Suppressor macrophage treated with lipopolysaccharide for 4 hours (primary cell): ENCODE data around the gene EIF3C.
"Not testable (repeated sequence)": the region's sequence is repeated elsewhere in the genome, so short reads cannot be mapped to it uniquely, and the experiment has no call there.

Source experiments
- DNase-seq: peaks from one replicate; pipeline ENCODE4 v3.0.0-alpha.2; 2020

EIF3C gene

DNA sequence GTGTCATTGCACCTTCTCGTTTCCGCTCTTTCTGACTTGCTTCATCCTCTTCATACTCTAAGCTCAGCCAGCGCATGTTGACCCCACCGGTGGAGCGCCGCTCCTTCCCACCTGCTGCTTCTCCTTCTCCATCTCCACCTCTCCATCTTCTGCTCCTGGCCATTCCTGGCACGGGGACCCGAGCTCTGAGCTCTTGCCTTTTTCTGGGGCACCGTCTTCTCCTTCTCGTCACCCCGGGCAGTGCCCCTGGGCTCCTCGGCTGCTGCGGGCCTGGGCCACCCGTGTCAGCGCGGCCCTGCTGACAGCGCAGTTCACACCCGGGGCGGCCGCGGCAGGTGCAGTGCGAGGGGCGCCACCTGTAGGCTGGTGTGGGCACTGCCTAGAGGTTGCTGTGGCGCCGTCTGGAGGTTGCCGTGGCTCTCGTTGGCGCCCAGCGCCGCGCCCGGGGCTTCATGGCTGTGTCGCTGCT lies 38.8 kb downstream of the EIF3C start:
- not testable (repeated sequence) for DNase-seq

DNA sequence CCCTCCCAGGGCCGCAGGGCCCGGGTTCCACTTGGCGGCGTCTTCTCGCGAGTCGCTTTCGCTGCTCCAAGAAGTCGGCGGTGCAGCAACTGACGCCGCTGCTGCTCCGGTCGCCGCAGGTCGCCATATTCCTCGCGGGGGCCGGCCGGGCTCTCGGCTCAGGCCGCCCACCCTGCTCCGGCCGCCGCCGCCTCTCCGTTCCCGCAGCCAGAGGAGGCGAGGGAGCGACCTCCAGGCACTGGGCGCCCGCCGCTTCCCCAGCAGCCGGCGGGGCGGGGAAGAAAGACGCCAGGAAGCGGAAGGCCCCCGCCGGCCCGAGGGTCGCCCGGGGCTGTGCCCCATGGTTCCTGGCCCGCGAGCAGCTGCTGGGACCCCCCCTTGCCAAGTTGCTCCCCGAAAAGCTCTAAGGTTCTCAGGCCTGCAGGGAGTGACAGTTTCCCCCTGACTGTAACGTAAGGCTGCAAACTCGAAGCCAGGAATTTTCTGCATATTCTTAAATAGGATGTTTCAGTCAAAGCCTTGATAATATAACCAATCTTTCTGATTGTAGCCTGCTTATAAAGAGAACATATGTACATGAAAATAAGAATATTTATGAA lies 39.3 kb downstream of the EIF3C start:
- DNase-seq = not testable (repeated sequence)

DNA sequence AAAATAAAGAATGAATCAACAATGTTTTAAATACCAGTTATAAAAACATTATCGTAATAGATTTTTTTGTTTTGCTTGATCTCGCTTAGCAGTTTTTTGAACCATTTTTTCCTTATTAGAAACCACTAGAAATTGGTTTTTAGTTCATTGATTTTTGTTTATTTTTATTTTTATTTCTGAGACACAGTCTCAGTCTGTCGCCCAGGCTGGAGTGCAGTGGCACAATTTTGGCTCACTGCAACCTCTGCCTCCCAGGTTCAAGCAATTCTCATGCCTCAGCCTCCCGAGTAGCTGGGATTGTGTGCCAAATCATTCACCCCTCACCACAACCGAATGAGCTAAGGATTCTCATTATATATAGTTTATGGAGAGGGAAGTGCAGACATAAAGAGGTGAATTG lies 40.2 kb downstream of the EIF3C start, which contains the start of gene NPIPB9:
Gene NPIPB9, plus strand, starts transcription at position 301 of the 400 bp plus-strand sequence.
- DNase-seq = not testable (repeated sequence)

DNA sequence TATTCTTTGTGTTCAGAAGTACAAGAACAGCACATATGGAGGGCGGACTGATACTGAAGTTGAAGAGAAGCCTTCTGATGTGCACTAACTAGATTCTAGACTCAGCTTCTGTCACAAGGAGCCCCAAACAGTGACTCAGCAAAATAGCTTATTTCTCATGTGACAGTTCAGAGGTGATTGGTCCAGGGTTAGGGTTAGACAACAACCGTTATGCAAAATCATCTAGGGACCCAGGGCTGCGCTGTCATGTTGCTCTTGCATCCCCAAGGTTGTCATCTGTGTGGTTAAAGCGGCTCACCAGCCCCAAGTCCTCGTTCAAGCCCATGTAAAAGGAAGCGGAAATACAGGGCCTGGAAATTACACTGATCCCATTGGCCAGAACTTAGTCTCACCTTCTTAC lies 70.4 kb downstream of the EIF3C start:
- DNase-seq = not testable (repeated sequence)

DNA sequence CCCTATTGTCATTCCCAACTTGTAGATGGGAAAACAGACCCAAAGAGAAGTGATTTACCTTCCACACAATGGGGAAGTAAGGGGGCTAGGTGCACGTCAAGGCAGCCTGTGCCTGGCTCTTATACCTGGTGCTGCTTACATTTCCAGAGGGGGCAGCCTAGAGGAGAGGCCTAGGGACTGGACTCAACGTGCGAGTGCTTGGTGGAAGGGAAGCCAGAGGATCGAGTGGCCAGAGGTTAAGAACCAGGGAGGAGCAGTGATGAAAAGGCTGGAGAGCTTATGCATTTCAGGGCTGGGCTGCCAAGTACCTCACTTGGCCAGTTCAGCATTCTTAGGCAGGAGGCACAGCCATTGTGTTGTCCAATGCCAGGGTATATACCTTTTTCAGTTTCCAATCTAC lies 71.1 kb downstream of the EIF3C start:
- not testable (repeated sequence) for DNase-seq
